OCI-LY7 (cell line): Measurements from ENCODE around the gene PTPRM.

Experiments used
- EZH2phosphoT487 ChIP-seq: fragments of 200-600 bp; sonication (generic); IDR thresholded peaks from 2 replicates; pipeline ENCODE4 v1.6.1; 2018; ENCODE audit warnings: low read depth, borderline replicate concordance, mild to moderate bottlenecking, mixed run types, antibody characterized with exemption, low read length, moderate library complexity, mixed read lengths
- TF ChIP-seq, protein P1 (sequence below): fragments of 200-600 bp; sonication (generic); conservative IDR thresholded peaks from 2 replicates; pipeline ENCODE4 v1.5.1; 2014; ENCODE audit warnings: mild to moderate bottlenecking, antibody characterized with exemption, low read length, moderate library complexity, mixed read lengths

DNA sequence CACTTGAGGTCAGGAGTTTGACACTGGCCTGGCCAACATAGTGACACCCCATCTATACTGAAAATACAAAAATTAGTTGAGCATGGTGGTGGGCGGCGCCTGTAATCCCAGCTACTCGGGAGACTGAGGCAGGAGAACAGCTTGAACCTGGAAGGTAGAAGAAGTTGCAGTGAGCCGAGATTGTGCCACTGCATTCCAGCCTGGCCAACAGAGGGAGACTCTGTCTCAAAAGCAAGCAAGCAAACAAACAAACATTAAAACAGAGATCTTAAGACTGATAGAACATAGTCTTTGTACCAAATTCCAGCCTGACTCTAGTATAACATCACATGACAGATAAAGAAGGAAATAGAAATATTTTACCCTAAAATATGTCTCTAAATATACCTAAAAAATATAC lies 168.1 kb downstream of the PTPRM start:
- TF ChIP-seq, protein P1, sequence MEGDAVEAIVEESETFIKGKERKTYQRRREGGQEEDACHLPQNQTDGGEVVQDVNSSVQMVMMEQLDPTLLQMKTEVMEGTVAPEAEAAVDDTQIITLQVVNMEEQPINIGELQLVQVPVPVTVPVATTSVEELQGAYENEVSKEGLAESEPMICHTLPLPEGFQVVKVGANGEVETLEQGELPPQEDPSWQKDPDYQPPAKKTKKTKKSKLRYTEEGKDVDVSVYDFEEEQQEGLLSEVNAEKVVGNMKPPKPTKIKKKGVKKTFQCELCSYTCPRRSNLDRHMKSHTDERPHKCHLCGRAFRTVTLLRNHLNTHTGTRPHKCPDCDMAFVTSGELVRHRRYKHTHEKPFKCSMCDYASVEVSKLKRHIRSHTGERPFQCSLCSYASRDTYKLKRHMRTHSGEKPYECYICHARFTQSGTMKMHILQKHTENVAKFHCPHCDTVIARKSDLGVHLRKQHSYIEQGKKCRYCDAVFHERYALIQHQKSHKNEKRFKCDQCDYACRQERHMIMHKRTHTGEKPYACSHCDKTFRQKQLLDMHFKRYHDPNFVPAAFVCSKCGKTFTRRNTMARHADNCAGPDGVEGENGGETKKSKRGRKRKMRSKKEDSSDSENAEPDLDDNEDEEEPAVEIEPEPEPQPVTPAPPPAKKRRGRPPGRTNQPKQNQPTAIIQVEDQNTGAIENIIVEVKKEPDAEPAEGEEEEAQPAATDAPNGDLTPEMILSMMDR: no peak
- no peak for TF ChIP-seq EZH2phosphoT487
